HG02852 (cell line): ENCODE measurements around the gene PDLIM7.
"Not testable (repeated sequence)": the region's sequence is repeated elsewhere in the genome, so short reads cannot be mapped to it uniquely, and the experiment has no call there.

Experiments
- ATAC-seq: cut with Tn5 transposase; IDR thresholded peaks from one replicate; pipeline ENCODE4 v1.9.1; 2021; ENCODE audit warnings: mild to moderate bottlenecking, moderate library complexity; ENCODE audit not compliant: unreplicated experiment

Gene PDLIM7

GRCh38 chr5:177497292-177498012 lies at the start of gene PDLIM7:
TSS of gene PDLIM7 (minus strand) at chr5:177497604. CDS start at chr5:177496512, 1,092 bp downstream.
- ATAC-seq: peak; percentile 77

- no peak for ATAC-seq
These were observed 48.9 kb upstream of the PDLIM7 start for GRCh38 chr5:177546258-177546741.

GRCh38 chr5:177545487-177546257 lies 48.3 kb upstream of the PDLIM7 start:
- no peak for ATAC-seq

- ATAC-seq: no peak
These were observed 45.5 kb upstream of the PDLIM7 start for GRCh38 chr5:177542816-177543465.

- no peak for ATAC-seq
These were observed 43.0 kb upstream of the PDLIM7 start for GRCh38 chr5:177540438-177540837.

GRCh38 chr5:177539411-177539810 lies 42.0 kb upstream of the PDLIM7 start:
- ATAC-seq: no peak

GRCh38 chr5:177538876-177539275 lies 41.5 kb upstream of the PDLIM7 start:
- ATAC-seq: no peak

- ATAC-seq: no peak
These were observed 40.3 kb upstream of the PDLIM7 start for GRCh38 chr5:177537389-177538361.

GRCh38 chr5:177536386-177536785 lies 39.0 kb upstream of the PDLIM7 start:
- ATAC-seq: no peak

GRCh38 chr5:177535125-177535524 lies 37.7 kb upstream of the PDLIM7 start:
- ATAC-seq: no peak

GRCh38 chr5:177534433-177534832 lies 37.0 kb upstream of the PDLIM7 start:
- not testable (repeated sequence) for ATAC-seq

GRCh38 chr5:177531209-177531940 lies 34.0 kb upstream of the PDLIM7 start:
- no peak for ATAC-seq

GRCh38 chr5:177530638-177531037 lies 33.2 kb upstream of the PDLIM7 start:
- no peak for ATAC-seq

GRCh38 chr5:177529247-177530203 lies 32.1 kb upstream of the PDLIM7 start:
- ATAC-seq: no peak

GRCh38 chr5:177528631-177529030 lies 31.2 kb upstream of the PDLIM7 start:
- no peak for ATAC-seq

- ATAC-seq: no peak
These were observed 30.2 kb upstream of the PDLIM7 start for GRCh38 chr5:177527595-177527994.

GRCh38 chr5:177526791-177527190 lies 29.4 kb upstream of the PDLIM7 start:
- ATAC-seq: no peak

- no peak for ATAC-seq
These were observed 28.8 kb upstream of the PDLIM7 start for GRCh38 chr5:177526191-177526590.
